Vagina (tissue), 2 donors: Measurements from ENCODE around the gene CSMD2.

ENCODE experiments used
- CTCF ChIP-seq, 3 experiments: fragments of 450-650 bp in 2 of 3; fragments of 200-600 bp in 1 of 3; sonication (generic) in 1 of 3; IDR thresholded peaks; one replicate each; pipeline ENCODE4 v1.5.1; 2017 to 2019; ENCODE audit warnings: antibody characterized with exemption in 3 of 3, mild to moderate bottlenecking in 2 of 3, moderate library complexity in 2 of 3
- POLR2AphosphoS5 ChIP-seq, 2 donors: sonication (generic); formaldehyde crosslinking; IDR thresholded peaks; one replicate each; pipeline ENCODE4 v1.9.0; 2017; ENCODE audit warnings: antibody characterized with exemption in 2 of 2, mild to moderate bottlenecking in 2 of 2, low read depth in 1 of 2; ENCODE audit not compliant: insufficient read depth in 1 of 2

GRCh38 chr1:34175744-34176143 lies 10.7 kb upstream of the CSMD2 start:
- TF ChIP-seq CTCF (IDR thresholded peaks at IDR 0.05) (no peak), POLR2AphosphoS5 (IDR thresholded peaks at IDR 0.05; ENCODE audit: insufficient read depth in 1 of 2, low read depth in 1 of 2) (no peak)
